ENCODE measurements around the gene PNN.

GRCh38 chr14:39185256-39186049 lies 10.4 kb downstream of the PNN start:
- TF ChIP-seq CTCF (IDR thresholded peaks at IDR 0.05) (no peak), POLR2A (IDR thresholded peaks at IDR 0.05) (no peak)
